Effector CD4-positive, alpha-beta T cell (primary cell): Measurements from ENCODE around the gene BCL6.

Experiments
- DNase-seq: peaks from one replicate; pipeline ENCODE4 v3.0.0-alpha.2; 2020

BCL6 gene

DNA sequence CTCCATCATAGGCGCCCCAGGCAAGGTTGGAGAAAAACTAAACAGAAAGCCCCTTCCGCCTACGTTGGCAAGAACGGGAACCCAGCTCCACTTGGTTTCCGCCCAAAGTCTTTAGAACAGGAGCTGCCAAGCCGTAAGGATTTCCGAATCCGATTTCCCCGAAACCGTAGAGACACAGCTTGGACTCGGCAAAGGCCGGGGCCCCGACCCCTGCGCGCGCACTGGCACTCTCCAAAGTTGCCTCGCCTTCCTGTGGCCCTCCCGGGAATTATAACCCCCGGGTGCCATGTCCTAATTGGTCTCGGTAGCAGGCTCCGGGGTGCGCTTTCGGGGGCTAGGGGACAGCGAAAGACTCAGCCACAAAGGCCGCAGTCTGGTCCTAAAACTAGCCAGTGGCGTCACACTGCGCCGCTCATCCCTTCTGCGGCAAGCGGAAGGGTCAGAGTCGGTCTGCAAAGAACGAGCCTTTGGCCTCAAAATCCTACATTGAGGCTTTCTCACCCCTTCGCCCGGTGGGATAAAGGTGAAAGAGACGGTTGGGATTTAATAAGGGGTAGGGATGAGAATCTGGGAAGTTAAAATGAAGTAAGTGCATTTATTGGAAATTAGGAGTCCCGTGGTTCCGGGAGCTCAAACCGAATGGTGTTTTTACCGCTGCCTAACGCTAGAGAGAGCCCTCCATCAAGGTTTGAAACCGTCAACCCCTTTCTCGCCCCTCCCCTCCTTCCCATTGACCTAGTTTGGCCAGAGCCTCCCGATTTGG is 6.8 kb downstream of the BCL6 start:
- DNase-seq, result peak; percentile 57

DNA sequence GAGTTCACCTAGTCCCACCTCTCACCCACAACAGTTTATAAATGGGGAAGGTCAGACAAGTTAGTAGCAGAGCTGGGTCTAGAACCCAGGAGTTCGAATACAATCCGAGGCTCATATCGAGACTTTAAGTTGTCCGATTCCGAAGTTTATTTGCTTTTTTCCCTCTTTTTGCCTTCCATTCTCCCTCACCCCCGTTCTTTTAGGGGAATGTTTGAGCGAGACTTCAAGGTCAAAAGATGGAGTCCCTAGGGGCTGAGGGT is 7.3 kb downstream of the BCL6 start:
- DNase-seq, result no peak

DNA sequence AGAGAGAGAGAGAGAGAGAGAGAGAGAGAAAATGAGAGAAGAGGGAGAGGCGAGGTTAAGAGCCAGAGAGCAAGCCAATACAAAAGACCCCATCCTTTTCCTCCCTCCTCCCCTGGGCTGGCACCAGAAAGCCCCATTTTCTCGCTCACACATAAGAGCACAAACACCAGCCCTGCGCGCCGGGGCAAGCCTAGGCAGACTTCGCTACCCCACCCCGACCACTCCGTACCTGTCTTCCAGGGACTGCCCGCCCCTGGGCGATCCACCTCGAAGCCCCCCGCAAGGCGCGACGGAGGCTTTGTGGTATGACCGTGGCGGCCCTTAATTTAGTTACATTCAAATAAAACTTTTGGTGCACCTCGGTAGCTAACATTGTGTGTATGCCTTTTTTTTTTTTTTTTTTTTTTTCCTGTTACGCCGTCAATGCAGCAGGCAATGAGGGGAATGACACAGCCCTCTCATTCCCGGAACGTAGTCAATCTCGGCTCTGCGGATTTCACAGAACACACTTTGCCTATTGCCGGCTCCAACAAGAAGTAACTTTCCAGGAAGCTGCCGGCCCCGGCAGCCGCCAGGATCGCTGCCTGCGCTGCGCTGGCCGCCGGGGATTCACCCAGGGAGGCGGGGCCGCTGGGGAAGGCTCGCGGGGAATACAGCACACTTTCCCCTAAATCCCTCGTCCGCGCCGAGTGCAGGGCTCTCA is 7.7 kb downstream of the BCL6 start:
- DNase-seq, result peak; percentile 31

DNA sequence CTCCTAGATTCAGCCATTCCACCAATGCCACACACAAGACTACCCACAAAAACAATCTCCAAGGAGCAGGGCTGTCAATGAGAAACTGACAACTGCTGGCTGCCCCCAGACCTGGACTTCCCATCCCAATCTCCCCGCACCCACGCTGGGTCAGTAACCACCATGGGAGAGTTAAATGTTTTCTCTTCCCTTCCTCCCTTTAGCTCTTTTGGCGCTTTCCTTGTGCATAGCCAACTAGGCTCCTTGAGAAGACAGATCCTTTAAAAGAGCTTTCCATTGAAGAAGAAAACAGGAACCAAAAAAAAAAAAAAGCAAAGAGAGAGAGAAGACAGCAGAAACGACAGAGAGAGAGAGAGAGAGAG is 8.3 kb downstream of the BCL6 start:
- no peak for DNase-seq

DNA sequence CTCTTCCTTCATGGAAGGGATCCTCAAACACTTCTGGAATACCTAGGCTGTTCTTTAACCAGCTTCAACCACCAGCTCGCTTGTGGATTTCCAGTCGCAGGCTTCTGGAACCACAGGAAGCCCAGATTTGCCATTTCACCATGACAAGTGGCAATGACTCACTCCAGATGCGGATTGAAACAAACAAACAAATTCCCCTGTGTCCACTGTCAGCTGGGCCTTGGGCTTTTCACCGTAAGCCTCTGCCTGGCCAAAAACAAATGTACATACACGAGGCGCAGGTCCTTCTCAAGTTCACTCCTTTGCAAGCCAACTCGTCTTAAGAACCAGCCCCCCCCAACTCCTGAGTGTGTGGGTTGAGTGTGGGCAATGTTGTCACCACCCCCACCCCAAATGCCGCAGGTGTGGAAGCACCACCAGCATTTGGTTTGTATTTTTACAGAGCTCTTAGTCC is 8.8 kb downstream of the BCL6 start:
- no peak for DNase-seq

- DNase-seq, result no peak
These were observed 9.4 kb downstream of the BCL6 start for GRCh38 chr3:187735837-187736236.

DNA sequence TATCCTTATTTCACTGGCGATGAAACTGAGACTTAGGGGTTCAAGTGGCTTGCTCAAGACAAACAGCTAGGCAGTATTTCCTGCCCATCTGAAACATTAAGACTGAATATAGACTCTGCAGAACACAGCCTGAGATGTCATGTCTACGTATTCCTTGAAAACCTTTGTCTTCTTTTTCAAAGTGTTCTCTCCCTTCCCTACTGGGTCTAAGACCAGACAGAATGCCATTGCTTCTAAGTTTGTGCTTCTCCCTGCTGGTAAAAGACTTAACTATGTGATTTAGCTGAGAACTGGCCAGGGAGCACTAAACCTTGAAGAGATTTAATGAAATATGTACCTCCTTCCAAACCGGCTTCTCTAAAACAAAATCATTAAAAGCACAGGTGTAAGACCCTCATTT is 9.9 kb downstream of the BCL6 start:
- no peak for DNase-seq

DNA sequence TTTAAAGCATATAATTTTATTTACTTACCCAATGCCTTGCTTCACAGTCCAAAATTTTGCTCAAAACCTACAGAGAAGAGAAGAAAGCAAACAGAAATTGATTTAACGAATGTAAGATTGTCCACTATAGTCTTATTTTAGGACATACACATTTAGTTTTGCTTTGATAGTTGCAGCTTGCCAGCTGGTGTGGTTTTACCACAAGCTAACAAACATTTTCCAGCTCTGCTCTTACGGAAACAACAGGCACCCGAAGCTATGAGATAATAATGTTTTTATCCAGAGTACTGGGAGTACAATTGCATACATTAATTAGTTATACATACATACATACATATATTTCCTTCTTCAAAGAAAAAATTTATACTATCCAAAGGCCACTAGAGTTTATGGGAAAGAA is 10.4 kb downstream of the BCL6 start:
- DNase-seq, result no peak

DNA sequence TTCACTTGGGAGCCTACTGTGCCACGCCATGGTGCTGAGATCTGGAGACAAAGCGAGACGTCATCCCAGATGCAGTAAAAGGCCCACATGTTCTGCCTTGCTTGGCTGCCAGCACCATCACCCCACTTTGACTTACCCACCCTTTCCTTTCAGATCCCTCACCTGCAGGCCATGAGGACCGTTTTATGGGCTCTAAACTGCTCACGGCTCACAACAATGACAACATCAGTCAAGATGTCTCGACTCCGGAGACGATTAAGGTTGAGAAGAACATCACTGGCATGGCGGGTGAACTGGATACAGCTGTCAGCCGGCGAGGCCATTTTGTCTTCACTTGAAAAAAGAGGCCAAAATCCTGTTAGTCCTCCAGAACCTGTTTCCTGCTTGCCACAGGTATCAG is 11.9 kb downstream of the BCL6 start:
- DNase-seq, result no peak

DNA sequence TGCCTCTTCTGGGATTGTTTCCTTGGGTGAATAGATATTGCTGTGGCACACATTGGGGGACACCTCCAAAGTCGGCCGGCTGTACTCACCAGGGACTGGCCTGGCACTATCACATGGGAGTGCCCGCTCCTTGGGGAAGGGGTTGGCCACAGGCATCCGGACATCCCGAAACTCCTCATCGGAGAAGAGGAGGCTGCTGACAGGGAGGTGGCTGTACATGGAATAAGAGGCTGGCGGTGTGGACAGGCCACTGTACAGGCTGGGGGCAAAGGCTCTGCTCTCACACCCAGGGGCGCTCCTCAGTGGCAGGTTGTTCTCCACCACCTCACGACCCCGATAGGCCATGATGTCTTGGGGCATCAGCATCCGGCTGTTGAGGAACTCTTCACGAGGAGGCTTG is 15.7 kb downstream of the BCL6 start:
- no peak for DNase-seq

- no peak for DNase-seq
These were observed 16.2 kb downstream of the BCL6 start for GRCh38 chr3:187728940-187729583.

DNA sequence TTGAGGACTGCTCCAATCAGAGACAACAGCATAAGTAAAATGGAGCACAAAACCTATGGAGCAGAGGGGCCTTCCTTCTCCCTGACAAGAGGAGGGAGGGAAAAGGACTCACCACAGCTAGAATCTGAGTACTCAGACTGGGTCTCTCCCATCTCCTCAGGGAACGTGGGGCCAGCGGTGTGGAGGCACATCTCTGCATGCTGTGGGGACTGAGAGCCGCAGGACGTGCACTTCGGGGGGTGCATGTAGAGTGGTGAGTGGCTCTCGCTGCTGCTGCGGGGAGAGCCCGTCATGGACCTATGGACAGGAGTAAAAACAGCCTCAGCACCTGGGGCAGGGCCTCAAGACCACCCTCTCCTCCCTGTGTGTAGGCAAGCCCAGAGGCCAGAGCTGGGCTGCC is 17.0 kb downstream of the BCL6 start:
- no peak for DNase-seq

- DNase-seq, result no peak
These were observed 18.7 kb downstream of the BCL6 start for GRCh38 chr3:187726564-187726963.

DNA sequence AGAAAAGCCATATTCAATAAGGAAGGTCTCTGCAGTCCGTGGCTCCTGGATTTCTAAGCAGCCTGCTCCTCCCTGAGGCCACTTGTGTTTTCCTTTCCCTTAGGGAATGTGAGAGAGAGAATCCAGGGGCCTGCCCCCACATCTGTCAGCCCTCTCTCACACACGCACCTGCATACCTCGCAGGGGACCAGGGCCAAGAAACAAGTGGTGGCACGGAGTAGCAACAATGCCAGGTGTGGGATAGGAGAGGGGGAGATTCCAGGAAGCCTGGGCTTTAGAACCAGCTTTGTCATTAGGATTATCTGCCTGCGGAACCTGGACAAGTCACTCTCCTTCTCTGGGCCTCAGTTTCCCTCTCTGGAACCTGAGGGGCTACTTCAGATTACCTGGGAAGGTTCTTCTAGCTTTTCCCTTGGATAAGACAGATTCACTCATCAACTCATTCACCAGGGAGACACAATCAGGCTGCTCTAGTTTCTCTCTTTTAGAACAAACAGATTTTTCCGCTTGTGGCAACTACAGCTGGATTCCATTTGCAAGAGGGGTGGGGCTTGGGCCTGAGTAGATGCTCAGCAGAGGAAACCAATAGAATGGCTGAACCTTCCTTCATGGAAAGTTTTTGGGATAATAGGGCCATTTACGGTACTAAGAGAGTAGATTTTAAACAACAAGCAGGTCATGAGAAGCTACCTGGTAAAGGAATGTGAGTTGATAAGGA is 19.5 kb downstream of the BCL6 start:
- no peak for DNase-seq

DNA sequence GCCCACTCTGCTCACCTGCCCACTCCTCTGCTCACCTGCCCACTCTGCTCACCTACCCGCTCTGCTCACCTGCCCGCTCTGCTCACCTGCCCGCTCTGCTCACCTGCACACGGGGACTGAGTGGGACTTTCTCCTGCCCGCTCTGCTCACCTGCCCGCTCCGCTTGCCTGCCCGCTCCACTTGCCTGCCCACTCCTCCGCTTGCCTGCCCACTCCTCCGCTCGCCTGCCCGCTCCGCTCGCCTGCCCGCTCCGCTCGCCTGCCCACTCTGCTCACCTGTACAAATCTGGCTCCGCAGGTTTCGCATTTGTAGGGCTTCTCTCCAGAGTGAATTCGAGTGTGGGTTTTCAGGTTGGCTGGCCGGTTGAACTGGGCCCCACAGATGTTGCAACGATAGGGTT is 20.0 kb downstream of the BCL6 start:
- no peak for DNase-seq

- no peak for DNase-seq
These were observed 23.1 kb downstream of the BCL6 start for GRCh38 chr3:187722206-187722612.

DNA sequence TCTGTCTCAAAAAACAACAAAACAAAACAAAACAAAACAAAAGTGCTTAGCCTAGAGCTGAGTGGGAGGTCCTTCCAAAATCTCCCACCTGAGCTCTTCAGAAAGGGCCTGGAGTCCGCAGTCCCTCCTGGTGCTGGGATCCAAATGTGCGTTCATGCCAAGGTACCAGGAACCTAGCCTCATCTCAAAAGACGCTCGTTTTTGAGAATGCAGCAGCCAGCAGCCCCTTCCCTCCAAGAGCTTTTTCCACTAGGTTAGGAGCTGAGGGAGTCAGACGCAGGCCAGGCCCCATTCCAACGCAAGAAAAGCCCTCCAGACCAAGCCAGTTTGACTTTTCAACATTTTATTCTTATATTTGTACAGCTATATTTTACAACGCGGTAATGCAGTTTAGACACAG is 24.2 kb downstream of the BCL6 start:
- DNase-seq, result no peak

GRCh38 chr3:187720337-187720670 is 25.0 kb downstream of the BCL6 start:
- DNase-seq, result no peak

- no peak for DNase-seq
These were observed 25.5 kb downstream of the BCL6 start for GRCh38 chr3:187719628-187720336.

DNA sequence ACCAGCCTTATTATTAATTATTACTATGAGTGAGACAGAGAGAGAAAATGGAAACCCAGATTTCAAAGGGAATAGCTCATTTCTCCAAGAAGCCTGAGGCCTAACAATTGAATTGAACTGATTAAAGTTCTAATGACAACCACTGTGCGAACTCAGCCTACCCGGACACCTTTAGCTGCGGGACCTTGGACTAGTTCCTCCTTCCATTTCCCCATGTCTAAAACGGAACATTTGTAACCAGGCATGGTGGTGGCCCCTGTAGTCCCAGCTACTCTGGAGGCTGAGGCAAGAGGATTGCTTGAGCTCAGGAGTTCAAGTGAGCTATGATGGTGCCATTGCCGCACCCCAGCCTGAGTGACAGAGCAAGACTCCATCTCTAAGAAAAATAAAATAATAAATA is 26.5 kb downstream of the BCL6 start:
- DNase-seq, result no peak

- DNase-seq, result no peak
These were observed 27.7 kb downstream of the BCL6 start for GRCh38 chr3:187717572-187717971.

GRCh38 chr3:187714404-187714979 is 30.8 kb downstream of the BCL6 start:
- DNase-seq, result peak; percentile 55

DNA sequence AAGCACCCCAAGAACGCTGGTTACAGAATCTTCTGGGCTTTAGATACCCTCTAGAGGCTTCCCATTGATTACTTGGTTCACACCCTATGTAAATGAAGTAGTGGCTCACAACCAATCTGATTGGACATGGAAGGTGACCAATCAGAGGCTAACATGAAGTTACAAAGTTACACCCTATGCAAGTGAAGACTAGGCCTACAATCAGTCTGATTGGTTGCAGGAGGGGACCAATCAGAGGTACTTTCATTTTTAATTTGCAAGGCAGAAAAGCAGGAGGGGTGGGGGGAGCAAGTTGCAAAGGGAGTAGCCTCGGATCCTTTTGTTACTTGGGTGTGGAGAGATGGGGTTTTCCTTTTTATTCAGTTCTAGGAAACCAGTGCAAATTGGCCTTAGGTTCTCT is 31.8 kb downstream of the BCL6 start:
- DNase-seq, result no peak
